GM18502 (cell line): ENCODE measurements around the gene SH3BP2.

Experiments used
- ATAC-seq: cut with Tn5 transposase; IDR thresholded peaks from one replicate; pipeline ENCODE4 v1.9.1; 2021; ENCODE audit warnings: mild to moderate bottlenecking; ENCODE audit not compliant: unreplicated experiment, poor library complexity

SH3BP2 gene

GRCh38 chr4:2848449-2848848 is 55.6 kb downstream of the SH3BP2 start:
- ATAC-seq, result no peak

- ATAC-seq, result no peak
Measured at GRCh38 chr4:2849267-2850152, 56.6 kb downstream of the SH3BP2 start.

- no peak for ATAC-seq
Measured at GRCh38 chr4:2850966-2851798, 58.3 kb downstream of the SH3BP2 start.

- peak; percentile 55 for ATAC-seq
Measured at GRCh38 chr4:2852481-2852921, 59.6 kb downstream of the SH3BP2 start.

GRCh38 chr4:2855584-2855983 is 62.7 kb downstream of the SH3BP2 start:
- no peak for ATAC-seq

GRCh38 chr4:2856266-2856665 is 63.4 kb downstream of the SH3BP2 start:
- no peak for ATAC-seq

- no peak for ATAC-seq
Measured at GRCh38 chr4:2857349-2857927, 64.6 kb downstream of the SH3BP2 start.

- ATAC-seq, result no peak
Measured at GRCh38 chr4:2858451-2859217, 65.7 kb downstream of the SH3BP2 start.

GRCh38 chr4:2859514-2859913 is 66.6 kb downstream of the SH3BP2 start:
- ATAC-seq, result no peak

- ATAC-seq, result no peak
Measured at GRCh38 chr4:2860391-2861348, 67.8 kb downstream of the SH3BP2 start.

GRCh38 chr4:2861631-2862436 is 68.9 kb downstream of the SH3BP2 start:
- no peak for ATAC-seq

- no peak for ATAC-seq
Measured at GRCh38 chr4:2862528-2862927, 69.6 kb downstream of the SH3BP2 start.

- ATAC-seq, result no peak
Measured at GRCh38 chr4:2863649-2864048, 70.8 kb downstream of the SH3BP2 start.

GRCh38 chr4:2865196-2865780 is 72.4 kb downstream of the SH3BP2 start:
- no peak for ATAC-seq

- ATAC-seq, result no peak
Measured at GRCh38 chr4:2866160-2866861, 73.4 kb downstream of the SH3BP2 start.

GRCh38 chr4:2866891-2867290 is 74.0 kb downstream of the SH3BP2 start:
- ATAC-seq, result no peak

GRCh38 chr4:2867758-2868491 is 75.0 kb downstream of the SH3BP2 start:
- ATAC-seq, result no peak
